Right renal cortex interstitium (tissue), 3 donors: ENCODE data around the gene BCAS3. TPM values are rescaled to one million over a fixed set of nuclear protein-coding genes. Genes with fewer than 3 reads are reported as not detected.
"Not testable (repeated sequence)": the region's sequence is repeated elsewhere in the genome, so short reads cannot be mapped to it uniquely, and the experiment has no call there.

Experiments used
- DNase-seq, 3 donors: peaks; one replicate each; pipeline ENCODE4 v3.0.0-alpha.2; 2013; ENCODE audit warnings: low read depth in 3 of 3, low spot score in 2 of 3
- polyA plus RNA-seq, 3 donors: library from polyadenylated mRNA; unstranded; fragments of 120-200 nt; gene quantifications; one replicate each; pipeline ENCODE4 v1.2.1, GENCODE V29; 2013; ENCODE audit not compliant: insufficient read length in 3 of 3

The BCAS3 gene
- polyA plus RNA-seq, 3 donors: 27.6 to 28.5 (median 27.8) TPM

- no peak for DNase-seq
Measured at GRCh38 chr17:61421460-61421859, 743.8 kb downstream of the BCAS3 start.

GRCh38 chr17:61422116-61422799, 744.6 kb downstream of the BCAS3 start:
- no peak for DNase-seq

- DNase-seq: no peak
Measured at GRCh38 chr17:61422869-61423268, 745.2 kb downstream of the BCAS3 start.

- DNase-seq: no peak
Measured at GRCh38 chr17:61423967-61424649, 746.5 kb downstream of the BCAS3 start.

DNA sequence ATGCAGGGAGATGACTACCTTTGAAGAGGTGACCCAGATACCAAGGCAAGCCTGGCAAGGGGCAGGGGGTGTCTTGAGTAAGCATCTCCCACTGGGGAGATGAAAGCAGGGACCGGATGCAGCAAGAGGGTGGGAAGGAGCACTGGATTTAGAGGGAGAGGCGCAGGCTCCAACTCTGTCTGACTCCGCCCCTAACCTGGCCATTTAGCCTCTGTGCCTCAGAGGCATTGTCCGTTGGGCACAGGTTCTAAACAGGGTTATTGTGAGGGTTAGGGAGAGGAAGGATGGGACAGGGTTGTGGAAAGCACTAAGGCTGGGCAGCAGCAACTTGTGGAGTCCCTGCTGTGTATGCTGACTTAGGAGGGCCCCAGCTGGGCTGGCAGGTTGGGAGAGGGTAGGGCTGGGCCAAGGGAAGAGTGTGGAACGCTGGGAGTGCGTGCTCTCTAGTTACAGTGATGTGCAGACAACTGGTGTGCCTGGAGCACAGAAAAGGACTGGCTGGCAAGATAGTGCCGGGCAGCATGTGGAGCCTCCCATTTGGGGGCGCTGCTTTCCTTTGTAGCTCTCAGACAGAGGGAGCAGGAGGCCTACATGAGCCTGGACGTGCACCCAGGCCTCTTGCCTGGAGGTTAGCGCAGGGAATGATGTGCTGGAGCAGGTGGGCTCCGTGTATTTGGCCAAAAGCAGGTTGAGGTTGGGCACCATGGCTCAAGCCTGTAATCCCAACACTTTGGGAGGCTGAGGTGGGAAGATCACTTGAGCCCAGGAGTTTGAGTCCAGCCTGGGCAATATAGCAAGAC, 748.2 kb downstream of the BCAS3 start:
- DNase-seq: no peak

DNA sequence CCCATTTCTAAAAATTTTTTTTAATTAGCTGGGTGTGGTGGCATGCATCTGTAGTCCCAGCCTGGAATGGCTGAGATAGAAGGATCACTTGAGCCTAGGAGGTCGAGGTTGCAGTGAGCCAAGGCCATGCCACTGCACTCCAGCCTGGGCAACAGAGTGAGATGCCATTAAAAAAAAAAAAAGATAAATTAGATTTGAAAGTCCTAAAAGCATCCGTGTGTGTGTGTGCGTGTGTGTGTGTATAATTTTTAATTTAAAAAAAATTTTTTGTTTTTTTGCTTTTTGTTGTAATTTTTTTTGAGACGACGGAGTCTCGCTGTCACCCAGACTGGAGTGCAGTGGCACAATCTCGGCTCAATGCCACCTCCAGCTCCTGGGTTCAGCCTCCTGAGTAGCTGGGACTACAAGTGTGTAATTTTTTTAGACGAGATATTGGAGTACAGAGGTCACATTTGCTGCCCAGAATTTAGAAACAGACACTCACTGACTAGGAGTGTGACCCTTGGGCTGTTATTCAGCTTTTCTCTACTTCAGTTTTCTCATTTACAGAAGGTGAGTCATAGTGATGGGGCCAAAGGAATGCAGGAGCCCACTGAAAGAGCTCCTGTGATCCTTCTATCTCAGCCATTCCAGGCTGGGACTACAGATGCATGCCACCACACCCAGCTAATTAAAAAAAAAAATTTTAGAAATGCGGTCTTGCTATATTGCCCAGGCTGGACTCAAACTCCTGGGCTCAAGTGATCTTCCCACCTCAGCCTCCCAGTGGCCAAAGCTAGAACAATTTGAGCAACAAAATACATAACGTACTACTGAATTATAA, 749.0 kb downstream of the BCAS3 start:
- DNase-seq: no peak

DNA sequence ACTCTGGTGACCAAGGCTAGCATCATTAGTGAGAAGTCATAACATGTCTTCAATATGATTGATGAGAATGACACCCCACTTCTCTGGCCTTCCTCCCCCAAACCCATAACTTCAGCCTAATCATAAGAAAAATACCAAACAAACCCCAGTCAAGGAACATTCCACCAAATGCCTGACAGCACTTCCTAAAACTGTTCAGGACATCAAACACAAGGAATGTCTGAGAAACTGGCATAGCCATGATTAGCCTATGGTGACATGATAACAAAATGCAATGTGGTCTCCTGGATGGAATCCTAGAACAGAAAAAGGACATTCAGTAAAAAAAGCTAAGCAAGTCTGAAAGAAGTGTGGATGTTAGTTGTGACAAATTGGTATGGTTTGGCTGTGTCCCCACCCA, 749.9 kb downstream of the BCAS3 start:
- no peak for DNase-seq

GRCh38 chr17:61429274-61429673, 751.6 kb downstream of the BCAS3 start:
- DNase-seq: no peak

DNA sequence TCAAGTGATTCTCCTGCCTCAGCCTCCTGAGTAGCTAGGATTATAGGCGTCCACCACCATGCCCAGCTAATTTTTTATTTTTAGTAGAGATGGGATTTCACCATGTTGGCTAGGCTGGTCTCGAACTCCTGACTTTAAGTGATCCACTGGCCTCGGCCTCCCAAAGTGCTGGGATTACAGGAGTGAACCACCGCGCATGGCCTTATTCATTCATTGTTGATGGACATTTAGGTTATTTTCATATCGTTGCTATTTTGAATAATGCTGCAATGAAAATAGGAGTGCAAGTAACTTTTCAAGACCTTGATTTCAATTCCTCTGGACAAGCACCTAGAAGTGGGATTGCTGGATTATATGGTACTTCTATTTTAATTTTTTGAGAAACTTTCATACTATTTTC, 752.2 kb downstream of the BCAS3 start:
- DNase-seq: not testable (repeated sequence)

DNA sequence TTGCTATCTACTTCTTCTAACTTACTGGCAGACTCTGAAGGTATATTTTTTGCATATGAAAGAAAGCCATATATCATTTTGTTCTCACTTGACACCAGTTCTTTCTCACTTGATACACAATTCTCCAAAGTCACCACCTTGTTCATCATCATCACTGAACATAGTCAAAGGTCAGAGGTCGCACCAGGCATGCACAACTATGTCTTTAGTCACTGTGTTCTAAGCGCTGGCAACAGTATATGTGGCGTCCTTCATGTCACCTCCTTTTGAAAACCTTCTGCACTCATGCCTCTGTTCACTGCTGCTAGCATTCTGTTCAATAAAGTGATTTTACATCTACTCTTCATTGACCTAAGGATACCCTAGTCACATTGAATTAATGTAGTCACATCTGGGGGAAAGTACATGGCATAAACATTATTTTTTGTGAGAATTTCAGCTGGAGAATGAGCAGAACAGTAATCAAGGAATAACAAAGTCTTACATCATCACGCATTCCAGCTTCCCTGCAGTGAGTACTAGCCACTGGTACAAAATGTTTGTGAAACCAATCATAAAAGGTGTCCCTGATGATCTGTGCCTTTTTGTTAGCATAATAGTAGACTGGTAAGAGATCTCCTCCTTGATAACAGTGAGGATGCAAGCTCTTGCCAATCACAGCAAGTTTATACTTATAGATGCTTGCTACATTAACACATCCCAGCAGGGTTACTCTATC, 754.1 kb downstream of the BCAS3 start:
- no peak for DNase-seq

GRCh38 chr17:61436273-61436672, 758.6 kb downstream of the BCAS3 start:
- no peak for DNase-seq

GRCh38 chr17:61436995-61437704, 759.5 kb downstream of the BCAS3 start:
- DNase-seq: no peak

DNA sequence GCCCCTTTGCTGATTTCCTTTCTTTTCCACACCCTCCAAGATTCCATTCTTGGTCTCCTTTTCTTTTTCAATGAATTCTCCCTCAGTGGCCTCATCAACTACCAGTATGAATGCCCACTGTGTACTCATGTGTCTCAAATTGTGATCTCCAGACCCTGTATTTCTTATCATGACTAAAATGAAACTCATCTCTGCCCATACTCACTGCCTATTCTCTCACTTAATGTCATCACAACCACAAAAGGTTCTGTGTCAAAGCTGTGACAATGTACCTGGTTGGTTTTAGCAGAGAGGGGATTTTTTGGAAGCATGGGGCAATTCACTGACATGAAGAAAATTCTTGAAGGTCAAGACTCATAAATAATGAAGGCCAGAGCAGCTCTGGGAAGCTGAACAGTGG, 763.0 kb downstream of the BCAS3 start:
- no peak for DNase-seq

DNA sequence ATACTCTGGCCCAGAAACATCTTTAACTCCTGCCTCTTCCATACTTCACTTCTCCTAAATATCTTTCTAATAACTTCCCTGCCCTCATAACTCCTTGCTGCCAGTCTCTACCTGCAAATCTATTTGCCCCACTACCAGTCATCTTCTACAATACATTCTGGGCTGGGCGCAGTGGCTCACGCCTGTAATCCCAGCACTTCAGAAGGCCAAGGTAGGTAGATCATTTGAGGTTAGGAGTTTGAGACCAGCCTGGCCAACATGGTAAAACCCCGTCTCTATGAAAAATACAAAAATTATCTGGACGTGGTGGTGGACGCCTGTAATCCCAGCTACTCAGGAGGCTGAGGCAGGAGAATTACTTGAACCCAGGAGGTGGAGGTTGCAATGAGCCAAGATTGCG, 763.9 kb downstream of the BCAS3 start:
- not testable (repeated sequence) for DNase-seq

DNA sequence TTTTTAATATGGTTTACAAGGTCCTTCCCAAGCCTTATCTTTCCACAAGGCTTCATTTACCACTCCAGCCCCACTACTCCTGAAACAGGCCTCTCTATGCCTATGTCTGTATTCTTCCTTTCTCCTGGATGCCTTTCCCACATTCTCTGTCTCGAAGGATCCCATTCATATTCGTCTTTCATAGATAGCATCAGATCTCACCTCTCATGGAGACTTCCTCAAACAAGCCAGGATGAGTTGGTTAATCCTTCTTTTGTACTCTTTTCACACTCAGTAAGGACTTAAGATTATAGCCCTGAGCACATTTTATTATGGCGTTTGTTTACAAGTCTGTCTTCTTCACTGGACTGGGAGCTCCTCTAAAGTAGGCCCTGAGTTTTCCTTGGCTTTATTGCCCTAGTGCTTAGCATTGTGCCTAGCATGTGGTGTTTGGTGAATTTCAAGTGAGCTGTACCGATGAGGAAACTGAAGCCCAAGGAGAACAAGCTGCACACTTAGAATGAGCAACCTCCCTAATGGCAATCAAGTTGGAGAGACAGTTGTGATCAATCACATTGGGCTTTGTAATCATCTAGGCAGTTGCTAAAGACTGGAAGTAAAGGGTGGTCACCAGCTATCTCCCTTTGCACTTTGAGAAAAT, 764.6 kb downstream of the BCAS3 start:
- no peak for DNase-seq
